Peyer's patch (tissue), 4 donors: ENCODE data around the gene NPSR1. TPM values are rescaled to one million over a fixed set of nuclear protein-coding genes. Genes with fewer than 3 reads are reported as not detected.
"Not testable (repeated sequence)": the region's sequence is repeated elsewhere in the genome, so short reads cannot be mapped to it uniquely, and the experiment has no call there.

Source experiments
- DNase-seq, 3 donors: peaks; one replicate each; pipeline ENCODE4 v3.0.0-alpha.2; 2017 to 2019
- H3K27ac ChIP-seq, 4 donors: fragments of 200-600 bp; sonication (generic); one replicate each; pipeline ENCODE4 v1.5.1; 2016 to 2019
- H3K27me3 ChIP-seq, 2 donors: fragments of 200-600 bp; sonication (generic); one replicate each; pipeline ENCODE4 v1.5.1; 2019
- H3K36me3 ChIP-seq, 3 donors: fragments of 200-600 bp; sonication (generic); one replicate each; pipeline ENCODE4 v1.5.1; 2016 to 2019
- H3K4me1 ChIP-seq, 4 donors: fragments of 200-600 bp; sonication (generic); one replicate each; pipeline ENCODE4 v1.5.1; 2016 to 2019
- H3K4me3 ChIP-seq, 4 donors: fragments of 200-600 bp; sonication (generic); 1 replicate in 3 of 4; 2 replicates in 1 of 4; pipeline ENCODE4 v1.5.1; 2016 to 2019; ENCODE audit warnings: mild to moderate bottlenecking in 1 of 4
- H3K9me3 ChIP-seq, 4 donors: fragments of 200-600 bp; sonication (generic); one replicate each; pipeline ENCODE4 v1.5.1; 2016 to 2019; ENCODE audit warnings: mild to moderate bottlenecking in 1 of 4
- POLR2A ChIP-seq, 2 donors: fragments of 450-650 bp; IDR thresholded peaks; one replicate each; pipeline ENCODE4 v1.5.1; 2017; ENCODE audit warnings: antibody characterized with exemption in 2 of 2, mild to moderate bottlenecking in 2 of 2, moderate library complexity in 2 of 2
- total RNA-seq, 4 donors: library from RNA; depleted of rRNA; stranded (reverse); fragments of >200 nt; gene quantifications; one replicate each; pipeline ENCODE4 v1.1.0, GENCODE V29; 2016
- TF ChIP-seq, protein P1 (sequence below), 6 experiments: fragments of 450-650 bp in 4 of 6; fragments of 200-600 bp in 2 of 6; sonication (generic) in 1 of 6; IDR thresholded peaks; one replicate each; pipeline ENCODE4 v1.5.1; 2017 to 2019; ENCODE audit warnings: antibody characterized with exemption in 6 of 6, mild to moderate bottlenecking in 3 of 6, moderate library complexity in 1 of 6

The NPSR1 gene
- total RNA-seq, 4 donors from 2014 or later = not detected

GRCh38 chr7:34850681-34851080 is 192.7 kb downstream of the NPSR1 start:
- no peak for DNase-seq
- H3K36me3 ChIP-seq = no peaks in the 10 kb centered on the region
- no peaks in the 10 kb centered on the region for H3K4me1 ChIP-seq
- H3K9me3 ChIP-seq = no peaks in the 10 kb centered on the region
- H3K27ac ChIP-seq = no peak overlapping the region
- no peaks in the 10 kb centered on the region for H3K27me3 ChIP-seq
- TF ChIP-seq POLR2A (IDR thresholded peaks at IDR 0.05) = no peak
- TF ChIP-seq, protein P1, sequence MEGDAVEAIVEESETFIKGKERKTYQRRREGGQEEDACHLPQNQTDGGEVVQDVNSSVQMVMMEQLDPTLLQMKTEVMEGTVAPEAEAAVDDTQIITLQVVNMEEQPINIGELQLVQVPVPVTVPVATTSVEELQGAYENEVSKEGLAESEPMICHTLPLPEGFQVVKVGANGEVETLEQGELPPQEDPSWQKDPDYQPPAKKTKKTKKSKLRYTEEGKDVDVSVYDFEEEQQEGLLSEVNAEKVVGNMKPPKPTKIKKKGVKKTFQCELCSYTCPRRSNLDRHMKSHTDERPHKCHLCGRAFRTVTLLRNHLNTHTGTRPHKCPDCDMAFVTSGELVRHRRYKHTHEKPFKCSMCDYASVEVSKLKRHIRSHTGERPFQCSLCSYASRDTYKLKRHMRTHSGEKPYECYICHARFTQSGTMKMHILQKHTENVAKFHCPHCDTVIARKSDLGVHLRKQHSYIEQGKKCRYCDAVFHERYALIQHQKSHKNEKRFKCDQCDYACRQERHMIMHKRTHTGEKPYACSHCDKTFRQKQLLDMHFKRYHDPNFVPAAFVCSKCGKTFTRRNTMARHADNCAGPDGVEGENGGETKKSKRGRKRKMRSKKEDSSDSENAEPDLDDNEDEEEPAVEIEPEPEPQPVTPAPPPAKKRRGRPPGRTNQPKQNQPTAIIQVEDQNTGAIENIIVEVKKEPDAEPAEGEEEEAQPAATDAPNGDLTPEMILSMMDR (IDR thresholded peaks at IDR 0.05) = no peak
- H3K4me3 ChIP-seq = no peak overlapping the region

DNA sequence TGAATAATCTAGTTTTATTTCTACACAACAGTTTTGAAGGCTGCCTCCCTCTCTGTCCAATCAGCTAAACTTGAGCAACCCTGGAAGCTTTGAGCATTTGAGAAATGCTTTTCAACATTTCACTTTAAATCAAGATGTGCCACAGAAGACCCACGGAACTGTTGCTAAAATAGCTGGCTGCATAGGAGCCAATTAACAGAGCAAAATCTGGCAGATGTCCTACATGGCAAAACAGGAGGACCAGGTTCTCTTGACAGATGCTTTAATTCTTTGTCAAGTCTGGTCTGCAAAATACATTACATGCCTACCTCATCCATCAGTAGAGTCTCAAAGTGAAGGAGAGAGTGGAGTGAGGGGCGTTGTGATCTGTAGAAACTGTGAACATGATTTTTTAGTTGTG is 193.4 kb downstream of the NPSR1 start:
- H3K9me3 ChIP-seq = no peaks in the 10 kb centered on the region
- DNase-seq = no peak
- H3K36me3 ChIP-seq = no peaks in the 10 kb centered on the region
- H3K27ac ChIP-seq = no peak overlapping the region
- no peak for TF ChIP-seq POLR2A (IDR thresholded peaks at IDR 0.05)
- no peaks in the 10 kb centered on the region for H3K27me3 ChIP-seq
- no peak overlapping the region for H3K4me3 ChIP-seq
- no peaks in the 10 kb centered on the region for H3K4me1 ChIP-seq

DNA sequence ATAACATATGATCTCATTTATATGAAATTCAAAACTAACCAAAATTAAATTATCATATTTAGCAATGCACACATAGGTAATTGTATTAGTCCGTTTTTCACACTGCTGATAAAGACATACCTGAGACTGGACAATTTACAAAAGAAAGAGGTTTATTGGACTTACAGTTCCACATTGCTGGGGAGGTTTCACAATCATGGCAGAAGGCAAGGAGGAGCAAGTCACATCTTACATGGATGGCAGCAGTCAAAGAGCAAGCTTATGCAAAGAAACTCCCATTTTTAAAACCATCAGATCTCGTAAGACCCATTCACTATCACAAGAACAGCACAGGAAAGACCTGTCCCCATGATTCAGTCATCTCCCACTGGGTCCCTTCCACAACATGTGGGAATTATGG is 200.4 kb downstream of the NPSR1 start:
- not testable (repeated sequence) for H3K4me3 ChIP-seq, H3K27me3 ChIP-seq, H3K4me1 ChIP-seq, DNase-seq, H3K9me3 ChIP-seq, H3K27ac ChIP-seq, H3K36me3 ChIP-seq

GRCh38 chr7:34859281-34859680 is 201.3 kb downstream of the NPSR1 start:
- H3K27me3 ChIP-seq, H3K9me3 ChIP-seq, DNase-seq, H3K4me1 ChIP-seq, H3K27ac ChIP-seq, H3K4me3 ChIP-seq, H3K36me3 ChIP-seq: not testable (repeated sequence)

- H3K4me3 ChIP-seq, DNase-seq: not testable (repeated sequence)
These were observed 208.2 kb downstream of the NPSR1 start for GRCh38 chr7:34866222-34866621.

DNA sequence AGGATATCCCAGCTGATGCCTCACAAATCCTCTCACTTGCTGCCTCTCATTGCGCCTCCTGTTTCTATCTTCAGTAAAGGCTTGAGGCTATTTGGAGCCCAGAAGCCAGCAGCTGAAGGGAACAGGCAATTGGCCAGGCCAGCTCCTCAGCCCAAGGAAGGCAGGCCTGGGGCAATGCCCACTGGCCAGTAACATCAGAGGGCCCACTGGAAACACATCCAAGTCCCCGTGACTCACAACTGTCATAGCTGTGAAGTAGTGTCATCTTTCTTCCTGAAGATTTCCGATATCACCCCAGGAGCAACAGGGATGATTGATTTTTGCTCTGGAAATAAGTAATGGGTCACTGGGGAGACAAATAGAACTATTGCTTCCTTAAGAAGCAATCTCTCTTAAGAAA is 209.3 kb downstream of the NPSR1 start:
- not testable (repeated sequence) for H3K27me3 ChIP-seq, DNase-seq, H3K9me3 ChIP-seq, H3K27ac ChIP-seq, H3K4me1 ChIP-seq, H3K36me3 ChIP-seq, H3K4me3 ChIP-seq

More at GRCh38 chr7:34866222-34866621, 208.2 kb downstream of the NPSR1 start:
- not testable (repeated sequence) for H3K27me3 ChIP-seq, H3K27ac ChIP-seq, H3K36me3 ChIP-seq, H3K9me3 ChIP-seq, H3K4me1 ChIP-seq

DNA sequence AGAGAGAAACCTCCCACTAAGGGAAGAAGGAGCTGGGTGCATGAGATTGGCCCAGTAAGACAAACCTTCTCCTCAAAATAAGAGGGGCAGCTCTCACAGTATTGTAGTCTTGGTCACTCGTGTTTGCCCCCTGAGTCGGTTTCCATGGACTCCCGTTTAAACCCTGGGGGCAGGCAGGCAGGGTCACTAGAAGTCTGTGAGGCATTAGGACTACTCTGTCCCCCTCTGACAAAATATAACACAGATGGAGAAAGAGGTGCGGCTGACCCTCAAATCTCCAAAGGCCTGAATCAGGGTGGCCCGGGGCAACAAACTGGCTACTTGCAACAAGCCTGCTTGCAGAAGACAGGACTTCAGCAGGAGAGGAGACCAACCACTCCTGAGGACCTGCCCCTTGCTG is 210.6 kb downstream of the NPSR1 start:
- H3K27ac ChIP-seq, H3K4me3 ChIP-seq, H3K4me1 ChIP-seq, H3K36me3 ChIP-seq, H3K27me3 ChIP-seq, DNase-seq, H3K9me3 ChIP-seq: not testable (repeated sequence)

DNA sequence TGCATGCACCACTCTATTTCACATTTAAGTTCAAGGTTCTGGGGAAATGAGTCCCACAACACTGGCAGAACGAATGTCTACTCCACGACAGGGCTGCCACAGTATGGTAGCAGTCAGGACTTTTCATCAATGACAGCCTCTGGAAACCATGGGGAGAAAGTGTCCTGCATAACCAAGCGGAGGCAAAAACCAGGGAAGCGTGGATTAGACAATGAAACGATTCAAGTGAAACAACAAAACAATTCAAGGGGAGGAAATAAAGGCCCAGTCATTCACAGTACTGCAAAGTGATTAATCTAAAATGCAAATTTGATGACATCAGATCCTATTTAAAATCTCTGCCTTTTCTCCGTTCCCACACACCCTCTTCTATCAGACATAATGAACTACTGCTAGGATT is 211.0 kb downstream of the NPSR1 start:
- Histone ChIP-seq H3K4me3 (no peak overlapping the region), H3K36me3 (no peaks in the 10 kb centered on the region), H3K27me3 (no peaks in the 10 kb centered on the region), H3K9me3 (no peaks in the 10 kb centered on the region), H3K4me1 (no peaks in the 10 kb centered on the region), H3K27ac (no peak overlapping the region)
- DNase-seq = no peak
- TF ChIP-seq, protein P1 (IDR thresholded peaks at IDR 0.05) = no peak
- TF ChIP-seq POLR2A (IDR thresholded peaks at IDR 0.05) = no peak

GRCh38 chr7:34870041-34870440 is 212.0 kb downstream of the NPSR1 start:
- not testable (repeated sequence) for H3K36me3 ChIP-seq, H3K27me3 ChIP-seq, H3K4me1 ChIP-seq, DNase-seq, H3K9me3 ChIP-seq, H3K4me3 ChIP-seq, H3K27ac ChIP-seq

- H3K36me3 ChIP-seq, H3K4me3 ChIP-seq, H3K27ac ChIP-seq, DNase-seq, H3K9me3 ChIP-seq, H3K27me3 ChIP-seq, H3K4me1 ChIP-seq: not testable (repeated sequence)
These were observed 216.3 kb downstream of the NPSR1 start for GRCh38 chr7:34874329-34874728.
